Measurements from ENCODE around the gene HELZ. TPM values are rescaled to one million over a fixed set of nuclear protein-coding genes. Genes with fewer than 3 reads are reported as not detected.

HELZ gene
- total and polyA plus RNA-seq, 2 donors (not counting 3 experiments of a cell fraction or from before 2014, with no cell fraction given) = 8.0 to 47.3 TPM

DNA sequence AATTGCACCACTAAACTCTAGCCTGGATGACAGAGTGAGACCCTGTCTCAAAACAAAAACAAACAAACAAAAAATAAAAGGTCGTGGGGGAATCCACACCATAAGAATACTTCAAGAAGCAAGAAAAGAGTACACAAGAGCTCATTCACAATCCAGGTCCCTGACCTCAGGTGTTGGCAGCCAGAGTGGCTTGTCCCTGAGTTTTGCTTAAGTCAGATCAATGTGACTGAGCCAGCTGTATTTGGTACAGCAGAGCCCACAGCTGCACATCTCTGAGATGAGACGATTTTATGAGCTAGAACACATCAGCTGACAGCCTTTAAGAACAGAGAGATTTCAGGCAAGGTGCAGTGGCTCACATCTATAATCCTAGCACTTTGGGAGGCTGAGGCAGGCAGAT is 178.3 kb downstream of the HELZ start:
- TF ChIP-seq EZH2 (IDR thresholded peaks at IDR 0.05; ENCODE audit: borderline replicate concordance, low read depth, low read length, severe bottlenecking) (no peak), MAX (IDR thresholded peaks at IDR 0.05; ENCODE audit: insufficient read depth, insufficient read length) (no peak), FOS (IDR thresholded peaks at IDR 0.05; ENCODE audit: borderline replicate concordance, insufficient read depth, low read length) (no peak), POLR2A (IDR thresholded peaks at IDR 0.05; ENCODE audit: low read depth, low read length) (no peak), MYC (IDR thresholded peaks at IDR 0.05; ENCODE audit: low read depth, low read length) (no peak), POLR2AphosphoS5 (IDR thresholded peaks at IDR 0.05; ENCODE audit: insufficient read depth, low read depth, low read length) (no peak), JUN (IDR thresholded peaks at IDR 0.05; ENCODE audit: borderline replicate concordance, insufficient read depth, insufficient read length, low read depth) (no peak), GATA2 (IDR thresholded peaks at IDR 0.05; ENCODE audit: insufficient read depth, insufficient read length, low read depth, low read length) (no peak)
- TF ChIP-seq, protein P1, sequence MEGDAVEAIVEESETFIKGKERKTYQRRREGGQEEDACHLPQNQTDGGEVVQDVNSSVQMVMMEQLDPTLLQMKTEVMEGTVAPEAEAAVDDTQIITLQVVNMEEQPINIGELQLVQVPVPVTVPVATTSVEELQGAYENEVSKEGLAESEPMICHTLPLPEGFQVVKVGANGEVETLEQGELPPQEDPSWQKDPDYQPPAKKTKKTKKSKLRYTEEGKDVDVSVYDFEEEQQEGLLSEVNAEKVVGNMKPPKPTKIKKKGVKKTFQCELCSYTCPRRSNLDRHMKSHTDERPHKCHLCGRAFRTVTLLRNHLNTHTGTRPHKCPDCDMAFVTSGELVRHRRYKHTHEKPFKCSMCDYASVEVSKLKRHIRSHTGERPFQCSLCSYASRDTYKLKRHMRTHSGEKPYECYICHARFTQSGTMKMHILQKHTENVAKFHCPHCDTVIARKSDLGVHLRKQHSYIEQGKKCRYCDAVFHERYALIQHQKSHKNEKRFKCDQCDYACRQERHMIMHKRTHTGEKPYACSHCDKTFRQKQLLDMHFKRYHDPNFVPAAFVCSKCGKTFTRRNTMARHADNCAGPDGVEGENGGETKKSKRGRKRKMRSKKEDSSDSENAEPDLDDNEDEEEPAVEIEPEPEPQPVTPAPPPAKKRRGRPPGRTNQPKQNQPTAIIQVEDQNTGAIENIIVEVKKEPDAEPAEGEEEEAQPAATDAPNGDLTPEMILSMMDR (IDR thresholded peaks at IDR 0.05; ENCODE audit: extremely low read depth in 1 of 2, insufficient read depth in 1 of 2, low read depth in 1 of 2, low read length in 2 of 2) = no peak
- no TSS peak for BruUV-seq (replicated peaks)
- Histone ChIP-seq H3K9me3 (replicated peaks; ENCODE audit: control insufficient read depth, insufficient read depth, low read length) (no peaks in the 10 kb centered on the region), H3K27me3 (ENCODE audit: control insufficient read depth in 2 of 2, insufficient read depth in 2 of 2, low read length in 2 of 2) (no peaks in the 10 kb centered on the region), H3K9ac (replicated peaks; ENCODE audit: extremely low read depth, insufficient read depth, low read length) (no peak overlapping the region), H3K36me3 (ENCODE audit: control insufficient read depth in 2 of 2, extremely low read depth in 1 of 2, insufficient read depth in 2 of 2, low read length in 2 of 2) (no peaks in the 10 kb centered on the region), H3K79me2 (ENCODE audit: control insufficient read depth, insufficient read depth, low read length) (no peaks in the 10 kb centered on the region), H4K20me1 (replicated peaks; ENCODE audit: control insufficient read depth, extremely low read depth, insufficient read depth, low read length) (no peaks in the 10 kb centered on the region), H3K9me1 (replicated peaks; ENCODE audit: control insufficient read depth, extremely low read depth, insufficient read depth, low read length) (no peaks in the 10 kb centered on the region), H3K4me3 (replicated peaks in 1 of 3; ENCODE audit: insufficient read depth in 1 of 3, low read depth in 1 of 3, low read length in 3 of 3) (no peak overlapping the region), H2AFZ (ENCODE audit: low read depth, low read length) (no peak overlapping the region), H3K4me2 (ENCODE audit: insufficient read depth, low read length) (no peak overlapping the region), H3K27ac (ENCODE audit: insufficient read depth, low read depth, low read length) (no peak overlapping the region), H3K4me1 (ENCODE audit: control insufficient read depth, extremely low read depth, insufficient read depth, low read length) (no peaks in the 10 kb centered on the region)
- FAIRE-seq = no peak
- CTCF ChIA-PET = interaction anchor here (1.0 to 1.4 kb wide), 2 partner anchors 16 to 24 kb away, joined by 3 to 5 read pairs; no protein-coding TSS in a partner anchor
- intact Hi-C loops (cut with micrococcal nuclease) = no loop called here
- POLR2A ChIA-PET = no interaction called here
- dilution Hi-C loops (cut with MboI; ENCODE audit: extremely low pct_ligation_motif_present, low sequenced_read_pairs) = no loop called here
- no peak for DNase-seq (ENCODE audit: low read depth, low spot score)
